GM21367 (cell line): ENCODE results near the gene CHAD.
A peak's percentile ranks its signal among the peaks of the same experiment; 100 is the strongest.
"Not testable (repeated sequence)": the region's sequence is repeated elsewhere in the genome, so short reads cannot be mapped to it uniquely, and the experiment has no call there.

ENCODE experiments used
- ATAC-seq: cut with Tn5 transposase; IDR thresholded peaks from one replicate; pipeline ENCODE4 v1.9.1; 2021; ENCODE audit not compliant: unreplicated experiment

Gene CHAD

DNA sequence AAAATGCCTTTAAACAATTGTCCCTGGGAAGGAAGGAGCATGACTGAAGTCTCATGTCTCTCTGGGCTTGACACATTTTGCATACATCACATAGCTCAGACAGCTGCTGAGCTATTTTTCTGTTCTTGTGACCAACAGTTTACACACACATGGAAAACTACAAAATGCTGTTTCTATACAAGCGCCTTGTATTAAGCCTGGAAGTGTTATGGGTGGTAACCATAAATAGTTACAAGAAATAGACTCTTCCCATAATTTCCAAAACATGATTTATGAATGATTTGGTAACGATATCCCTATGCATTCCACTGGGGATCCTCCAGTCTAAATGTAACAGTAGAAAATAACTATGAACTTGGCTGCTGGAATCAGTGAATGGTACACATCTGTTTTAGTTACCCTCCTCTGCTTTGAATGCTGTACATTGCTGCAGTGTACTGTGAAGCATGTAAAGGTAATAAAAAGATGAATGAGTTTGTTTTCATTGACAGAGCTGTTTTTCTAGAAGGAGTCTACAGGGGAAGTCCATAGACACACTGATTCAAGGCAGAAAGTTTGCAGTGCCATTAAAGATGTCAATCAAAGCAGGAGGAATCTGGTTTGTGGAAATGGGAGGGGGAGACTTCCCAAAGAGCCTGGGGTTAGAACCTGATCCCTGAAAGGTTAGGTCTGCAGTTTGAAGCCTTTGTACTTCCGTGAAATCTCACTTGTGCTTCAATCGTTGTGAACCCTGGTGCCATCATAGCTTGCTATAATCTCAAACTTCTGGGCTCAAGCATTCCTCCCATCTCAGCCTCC is 37.7 kb downstream of the CHAD start:
- ATAC-seq = no peak

DNA sequence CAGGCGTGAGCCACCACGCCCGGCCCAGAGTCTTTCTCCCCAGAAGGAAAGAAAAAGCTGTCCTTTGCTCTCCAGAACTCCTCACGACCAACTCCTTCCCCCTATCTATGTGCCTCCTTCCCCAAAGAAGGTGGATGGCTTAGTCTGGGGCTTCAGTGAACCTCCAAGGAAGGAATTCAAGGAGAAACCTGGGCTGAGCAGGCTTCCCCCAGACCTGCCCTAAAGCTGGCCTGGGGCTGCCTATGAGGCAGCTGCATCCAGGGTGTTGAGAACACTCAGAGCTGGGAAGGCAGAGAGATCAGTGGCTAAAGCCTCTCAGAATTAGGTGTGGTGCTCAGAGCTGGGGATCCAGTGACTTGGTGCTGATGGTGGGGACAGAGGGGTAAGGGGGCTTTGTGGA is 38.9 kb downstream of the CHAD start:
- ATAC-seq = no peak

DNA sequence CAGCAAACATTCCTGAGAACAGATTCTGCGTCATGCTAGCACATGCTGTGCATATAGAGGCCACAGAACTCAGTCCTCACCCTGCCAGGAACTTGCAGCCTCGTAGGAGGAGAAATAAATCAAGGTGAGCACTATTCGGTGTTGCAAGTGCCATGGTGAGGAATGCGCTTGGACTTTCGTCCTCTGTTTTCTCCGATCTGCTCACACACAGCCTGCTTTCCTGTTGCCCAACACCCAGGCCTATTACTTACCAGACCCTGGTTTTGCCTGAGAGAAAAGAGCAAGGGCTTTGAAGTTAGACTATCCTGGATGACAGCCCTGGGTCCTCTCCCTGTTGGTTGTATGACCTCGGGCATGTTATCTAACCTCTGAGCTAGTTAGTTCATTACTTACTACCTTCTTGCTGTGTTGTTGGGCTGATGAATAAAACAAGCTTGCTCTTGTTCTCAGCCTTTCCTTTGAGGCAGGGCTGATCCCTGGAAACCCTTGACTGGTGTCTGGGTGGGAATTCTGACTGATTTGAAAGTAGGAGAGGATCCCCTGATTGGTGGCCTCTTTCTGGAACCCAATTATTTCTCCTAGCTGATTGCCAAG is 39.8 kb downstream of the CHAD start:
- ATAC-seq = no peak

DNA sequence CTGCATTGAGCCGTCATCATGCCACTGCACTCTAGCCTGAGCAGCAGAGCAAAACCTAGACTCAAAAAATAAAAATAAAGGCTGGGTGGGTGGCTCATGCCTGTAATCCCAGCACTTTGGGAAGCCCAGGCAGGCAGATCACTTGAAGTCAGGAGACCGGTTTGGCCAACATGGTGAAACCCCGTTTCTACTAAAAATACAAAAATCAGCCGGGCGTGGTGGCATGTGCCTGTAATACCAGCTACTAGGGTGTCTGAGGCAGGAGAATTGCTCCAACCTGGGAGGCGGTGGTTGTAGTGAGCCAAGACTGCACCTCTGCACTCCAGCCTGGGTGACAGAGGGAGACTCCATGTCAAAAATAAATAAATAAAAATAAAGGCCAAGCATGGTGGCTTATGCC is 40.6 kb downstream of the CHAD start:
- not testable (repeated sequence) for ATAC-seq

DNA sequence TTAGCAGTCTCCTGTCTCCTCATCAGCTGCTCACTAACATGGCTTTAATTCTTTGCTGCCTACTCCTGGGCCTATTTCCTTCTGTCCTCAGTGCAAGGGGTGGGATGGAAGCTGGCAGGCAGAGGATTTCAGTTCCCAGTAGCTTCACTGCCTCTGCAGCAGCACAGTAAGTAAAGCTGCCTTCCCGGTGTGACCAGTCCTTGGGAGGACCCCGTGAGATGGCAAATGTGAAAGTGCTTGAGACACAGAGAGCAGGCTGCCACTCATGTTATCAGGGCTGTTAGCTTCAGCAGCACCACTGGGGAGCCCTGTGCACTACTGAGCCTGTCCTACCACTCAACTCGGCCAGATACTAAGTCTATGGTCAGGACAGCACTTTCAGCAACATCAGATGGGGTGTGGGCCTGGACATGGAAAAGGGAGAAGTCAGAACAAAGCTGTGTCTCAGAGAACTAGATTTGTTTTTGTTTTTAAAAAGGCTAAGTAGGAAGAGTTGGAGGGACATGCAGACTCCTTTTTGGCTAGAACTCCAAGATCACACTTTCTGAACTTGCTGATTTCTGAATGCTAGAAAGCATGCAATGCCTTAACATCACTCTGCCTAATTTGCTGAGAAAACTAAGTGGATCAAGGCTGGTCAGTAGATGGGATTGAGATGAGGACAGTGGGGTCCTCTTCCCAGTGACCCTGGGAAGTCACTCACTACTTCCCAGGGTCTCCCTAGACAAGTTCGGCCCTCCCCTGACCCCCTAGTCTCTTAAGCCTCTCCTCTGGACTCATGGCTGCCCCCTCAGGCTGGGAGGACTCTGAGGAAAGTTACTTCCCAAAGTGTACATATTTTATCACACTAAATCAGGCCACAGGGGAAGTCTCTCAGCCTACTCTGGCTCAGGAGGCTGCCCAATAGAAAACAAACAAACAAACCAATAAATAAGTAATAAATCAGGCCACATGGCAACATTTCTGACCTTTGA is 41.6 kb downstream of the CHAD start:
- ATAC-seq = no peak

DNA sequence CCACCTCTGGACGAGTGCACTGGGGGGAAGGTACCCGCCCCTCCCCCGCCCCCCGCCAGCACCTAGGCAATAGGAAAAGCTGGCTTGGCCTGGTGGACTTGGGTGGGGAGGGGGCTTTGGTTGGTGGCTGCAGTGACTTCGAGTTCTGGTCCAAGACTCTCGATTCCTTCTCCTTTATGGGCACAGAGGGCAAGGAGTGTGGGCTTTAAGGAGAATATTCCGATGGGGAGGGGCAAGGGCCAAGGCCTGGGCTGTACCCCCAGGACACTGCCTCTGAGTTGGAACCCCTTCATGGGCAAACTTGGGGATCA is 42.3 kb downstream of the CHAD start:
- ATAC-seq = no peak

DNA sequence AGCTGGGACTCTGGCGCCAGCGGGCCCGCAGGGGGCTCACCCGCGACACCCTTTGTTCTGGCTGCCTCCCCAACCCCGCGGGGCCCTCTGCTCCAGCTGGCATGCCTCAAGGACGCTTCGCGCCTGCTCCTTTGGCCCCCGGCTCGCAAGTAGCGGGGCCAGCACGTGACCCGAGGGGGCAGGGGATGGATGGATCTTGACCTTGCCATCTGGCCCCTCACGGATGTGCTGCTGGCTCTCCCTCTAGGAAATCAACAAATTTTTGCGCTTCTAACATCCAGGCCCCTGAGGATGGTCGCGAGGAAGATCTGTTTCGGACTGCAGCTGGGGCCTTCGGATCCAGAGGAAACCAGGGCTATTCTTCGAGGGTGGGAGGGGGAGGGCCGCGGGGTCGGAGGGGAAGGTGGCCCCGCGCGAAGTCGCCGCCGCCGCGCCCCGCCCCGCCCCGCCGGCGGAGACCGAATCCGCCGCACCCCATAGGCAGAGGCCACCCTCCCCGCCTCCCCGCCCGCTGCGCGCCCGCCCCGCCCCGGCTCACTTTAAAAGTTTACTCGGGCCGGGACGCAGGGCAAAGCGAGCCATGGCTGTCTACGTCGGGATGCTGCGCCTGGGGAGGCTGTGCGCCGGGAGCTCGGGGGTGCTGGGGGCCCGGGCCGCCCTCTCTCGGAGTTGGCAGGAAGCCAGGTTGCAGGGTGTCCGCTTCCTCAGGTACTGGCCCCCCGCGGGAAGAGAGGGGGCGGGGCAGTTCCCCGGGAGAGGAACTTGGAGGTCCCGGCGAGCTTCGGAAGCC is 42.8 kb downstream of the CHAD start, which contains the start of gene ACSF2:
TSS of gene ACSF2 (plus strand) at position 537 of the 790 bp plus-strand sequence. CDS start at position 581, 44 bp downstream.
- peak; percentile 49 for ATAC-seq

DNA sequence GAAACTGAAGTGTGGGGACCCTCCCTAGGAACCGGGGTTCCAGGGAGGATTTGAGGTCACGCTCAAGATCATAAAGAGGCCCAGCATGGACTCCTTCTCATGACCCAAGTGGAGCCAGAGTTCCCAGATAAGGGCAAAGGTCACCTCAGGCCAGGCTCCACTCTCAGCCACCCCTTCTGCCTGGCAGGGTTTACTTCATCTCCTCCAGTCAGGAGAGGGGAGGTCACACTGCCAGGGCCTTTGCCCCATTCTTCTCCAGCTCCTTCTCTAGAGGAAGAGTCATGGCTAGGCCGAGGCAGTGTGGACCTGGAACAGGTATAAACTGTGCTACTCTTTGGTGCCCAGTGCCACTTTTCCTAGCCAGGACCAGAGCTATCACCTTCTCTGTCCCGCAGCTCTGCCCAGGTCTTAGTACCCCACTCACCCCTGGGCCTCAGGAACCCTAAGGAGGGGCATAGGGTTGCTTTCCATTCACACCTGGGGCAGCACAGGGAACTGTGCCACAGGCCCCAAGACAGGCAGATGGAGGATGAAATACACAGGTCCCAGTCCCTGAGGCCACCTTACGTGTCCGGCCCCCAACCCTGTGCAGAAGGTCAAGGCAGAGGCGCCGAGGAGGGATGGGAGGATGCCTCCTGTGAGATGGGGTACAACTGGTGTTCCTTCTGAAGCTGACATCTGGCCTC is 43.5 kb downstream of the CHAD start:
- no peak for ATAC-seq

DNA sequence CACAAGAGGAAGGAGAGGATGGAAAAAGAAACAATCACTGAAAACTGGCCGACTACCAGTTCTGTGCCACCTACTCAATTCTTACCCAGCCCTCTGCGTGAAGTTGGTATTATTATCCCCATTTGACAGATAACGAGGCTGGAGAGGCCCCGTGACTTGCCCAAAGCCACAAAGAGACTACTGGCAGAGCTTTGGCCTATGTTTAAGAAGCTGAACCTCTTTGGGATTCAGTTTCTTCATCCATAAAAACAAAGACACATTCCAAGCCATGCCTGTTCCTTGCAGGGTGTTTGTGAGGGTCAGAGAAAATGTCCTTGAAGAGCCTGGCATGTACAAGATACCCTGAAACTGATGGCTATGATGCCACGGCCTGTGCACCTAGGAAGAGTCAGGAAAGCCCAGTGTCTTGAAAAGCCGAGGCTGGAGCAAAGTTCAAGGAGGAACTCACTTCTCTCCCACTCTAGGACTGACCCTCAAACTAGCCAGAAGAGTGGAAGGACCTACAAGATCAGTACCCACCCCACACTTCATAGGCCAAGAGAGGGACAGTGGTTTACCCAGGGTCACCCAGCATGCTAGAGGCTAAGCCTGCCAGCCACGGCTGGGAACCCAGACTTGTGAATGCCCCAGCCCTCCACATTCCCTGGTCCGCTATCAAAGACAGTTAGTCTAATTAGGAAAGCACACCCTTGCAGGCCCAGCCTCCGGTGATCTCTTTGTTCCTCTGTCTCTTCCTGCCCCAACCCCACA is 44.3 kb downstream of the CHAD start:
- ATAC-seq = no peak

DNA sequence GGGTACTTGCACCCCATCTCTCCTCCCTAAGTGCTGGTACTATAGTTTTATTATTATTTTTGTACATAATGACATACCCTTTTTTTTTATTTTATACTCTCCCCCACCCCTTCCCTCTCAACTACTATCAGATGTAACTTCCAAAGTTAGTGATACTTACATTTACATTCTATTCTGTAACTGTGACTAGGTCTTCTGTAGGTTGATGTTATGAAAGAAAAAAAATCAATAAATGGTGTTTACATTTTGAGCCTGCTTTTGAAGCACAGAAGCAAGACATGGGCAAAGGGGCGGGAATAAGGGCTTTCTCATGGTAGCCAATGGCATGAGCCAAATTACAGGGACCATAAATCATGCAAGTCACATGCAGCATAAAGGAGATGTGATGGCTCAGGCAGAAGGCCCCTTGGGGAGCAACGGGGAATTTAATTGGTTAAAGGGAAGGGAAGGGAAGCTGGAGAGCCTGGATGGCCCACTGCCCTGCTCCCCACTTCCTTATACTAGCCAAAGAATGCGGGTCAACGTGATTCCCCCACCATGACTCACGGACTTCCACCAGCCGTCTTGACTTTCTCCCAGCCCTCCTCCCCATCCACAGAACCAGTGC is 45.0 kb downstream of the CHAD start:
- no peak for ATAC-seq

DNA sequence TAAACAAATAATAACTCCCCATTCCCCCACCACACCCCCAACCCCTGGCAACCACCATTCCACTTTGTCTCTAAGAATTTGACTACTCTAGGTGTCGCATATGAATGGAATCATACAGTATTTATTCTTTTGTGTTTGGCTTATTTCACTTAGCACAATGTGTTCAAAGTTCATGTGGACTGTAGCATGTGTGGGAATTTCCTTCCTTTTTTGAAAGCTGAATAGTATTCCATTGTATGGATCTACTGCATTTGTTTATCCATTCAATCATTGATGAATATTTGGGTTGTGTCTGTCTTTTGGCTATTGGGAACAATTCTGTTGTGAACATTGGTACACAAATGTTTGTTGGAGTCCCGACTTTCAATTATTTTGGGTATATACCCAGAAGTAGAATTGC is 45.9 kb downstream of the CHAD start:
- ATAC-seq = no peak

DNA sequence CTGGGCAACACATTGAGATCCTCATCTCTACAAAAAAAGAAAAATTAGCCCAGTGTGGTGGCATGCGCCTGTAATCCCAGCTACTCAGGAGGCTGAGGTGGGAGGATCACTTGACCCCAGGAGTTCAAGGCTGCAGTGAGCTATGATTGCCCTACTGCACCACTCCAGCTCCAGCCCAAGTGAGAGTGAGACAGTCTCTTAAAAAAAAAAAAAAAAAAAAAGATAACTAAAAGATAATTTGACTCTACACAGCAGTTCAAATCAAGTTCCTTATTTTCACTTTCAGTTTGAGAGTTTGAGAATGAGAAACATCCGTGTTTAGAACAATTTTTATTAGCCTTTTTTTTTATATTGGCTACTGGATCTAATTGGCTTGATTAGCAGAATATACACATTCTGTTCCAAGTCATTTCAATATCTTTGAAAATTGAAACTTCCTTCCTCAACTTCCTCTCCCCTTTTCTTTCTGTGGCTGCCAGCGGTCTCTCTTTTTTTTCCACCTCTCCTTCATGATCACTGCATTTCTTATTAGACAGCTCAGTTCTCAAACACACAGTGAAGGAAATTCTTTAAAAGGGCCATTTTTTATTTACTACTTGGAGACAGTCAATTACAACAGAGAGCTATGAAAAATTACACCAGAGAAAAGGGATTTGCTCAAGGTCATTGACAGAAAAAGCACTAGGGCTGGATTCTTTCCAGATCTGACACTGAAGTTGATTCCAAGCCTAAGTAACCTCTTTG is 47.2 kb downstream of the CHAD start:
- ATAC-seq = no peak

DNA sequence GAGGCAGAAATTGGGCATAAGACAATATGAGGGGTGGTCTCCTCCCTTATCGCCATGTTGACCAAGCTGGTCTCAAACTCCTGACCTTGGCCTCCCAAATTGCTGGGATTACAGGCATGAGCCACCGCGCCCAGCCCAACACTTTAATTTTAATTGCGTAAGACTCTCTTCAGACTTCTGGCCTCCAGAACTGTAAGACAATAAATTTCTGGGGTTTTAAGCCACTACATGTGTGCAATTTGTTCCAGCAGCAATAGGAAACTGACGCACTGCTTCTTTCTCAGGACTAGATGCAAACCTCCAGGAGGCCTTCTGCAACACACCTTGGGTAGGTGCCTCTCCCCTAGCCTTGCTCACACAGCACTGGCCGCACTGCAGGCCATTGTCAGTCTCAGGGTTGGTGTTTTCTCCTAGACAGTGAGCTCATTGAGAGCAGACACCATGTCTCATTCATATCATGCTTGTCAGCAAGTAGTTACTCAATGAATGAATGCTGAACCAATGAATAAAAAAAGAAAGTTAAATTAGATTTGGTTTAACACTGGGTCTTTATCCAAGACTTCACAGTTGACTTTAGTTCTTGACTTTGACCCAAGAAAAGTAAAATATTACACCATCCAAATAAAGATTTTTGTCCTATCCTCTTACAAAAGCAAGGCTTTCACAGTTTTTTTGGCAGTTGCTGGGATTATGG is 48.1 kb downstream of the CHAD start:
- ATAC-seq = no peak

DNA sequence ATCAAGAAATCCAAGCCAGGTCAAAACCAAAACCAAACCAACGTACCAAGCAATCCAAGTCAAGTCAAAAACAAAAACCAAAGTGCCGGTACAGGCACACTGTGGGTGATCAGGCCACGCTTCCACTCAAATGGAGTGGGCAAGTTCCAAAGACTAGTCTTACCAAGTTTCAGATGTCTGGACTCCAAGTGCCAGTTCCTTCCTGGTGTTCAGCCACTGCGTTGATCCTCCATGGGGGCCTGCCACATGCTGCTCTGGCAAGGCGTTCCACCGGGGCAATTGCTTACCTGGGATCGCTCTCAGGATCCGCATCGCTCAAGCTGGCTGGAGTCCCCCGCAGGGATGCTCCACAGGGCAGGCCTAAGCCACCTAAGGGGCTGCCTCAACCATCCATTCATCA is 49.1 kb downstream of the CHAD start:
- ATAC-seq = not testable (repeated sequence)

DNA sequence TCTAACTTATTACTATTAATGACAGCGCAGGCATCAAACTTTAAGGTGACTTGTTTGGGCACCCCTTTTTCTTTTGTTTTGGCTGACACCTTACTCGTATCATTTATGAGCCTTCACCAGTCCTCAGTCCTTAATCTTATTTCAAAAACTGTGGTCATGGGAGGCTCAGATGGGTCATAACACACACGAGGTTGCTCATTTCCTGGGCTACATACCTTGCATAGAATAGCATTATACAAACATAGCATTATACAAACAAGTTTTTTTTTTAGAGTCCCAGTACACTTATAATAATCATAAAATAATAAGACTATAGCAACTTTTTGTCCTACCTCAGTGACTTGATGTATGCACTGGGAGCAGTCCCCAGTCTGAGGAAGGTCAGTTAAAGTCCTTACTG is 53.9 kb downstream of the CHAD start:
- ATAC-seq = no peak
